PC-3 (cell line): ENCODE results near the gene QPCT.

ENCODE experiments used
- EZH2 ChIP-seq: fragments of 300-600 bp; sonication (generic); IDR thresholded peaks from one replicate; pipeline ENCODE4 v1.6.1; 2017; ENCODE audit warnings: antibody characterized with exemption, mild to moderate bottlenecking, low read length; ENCODE audit not compliant: unreplicated experiment
- EZH2phosphoT487 ChIP-seq: fragments of 300-600 bp; sonication (generic); IDR thresholded peaks from 2 replicates; pipeline ENCODE4 v1.6.1; 2018; ENCODE audit warnings: mild to moderate bottlenecking, antibody characterized with exemption, low read length, borderline replicate concordance
- TF ChIP-seq, protein P1 (sequence below): fragments of 300-600 bp; sonication (generic); conservative IDR thresholded peaks from 2 replicates; pipeline ENCODE4 v1.5.1; 2017; ENCODE audit warnings: antibody characterized with exemption, low read depth, mild to moderate bottlenecking, low read length

DNA sequence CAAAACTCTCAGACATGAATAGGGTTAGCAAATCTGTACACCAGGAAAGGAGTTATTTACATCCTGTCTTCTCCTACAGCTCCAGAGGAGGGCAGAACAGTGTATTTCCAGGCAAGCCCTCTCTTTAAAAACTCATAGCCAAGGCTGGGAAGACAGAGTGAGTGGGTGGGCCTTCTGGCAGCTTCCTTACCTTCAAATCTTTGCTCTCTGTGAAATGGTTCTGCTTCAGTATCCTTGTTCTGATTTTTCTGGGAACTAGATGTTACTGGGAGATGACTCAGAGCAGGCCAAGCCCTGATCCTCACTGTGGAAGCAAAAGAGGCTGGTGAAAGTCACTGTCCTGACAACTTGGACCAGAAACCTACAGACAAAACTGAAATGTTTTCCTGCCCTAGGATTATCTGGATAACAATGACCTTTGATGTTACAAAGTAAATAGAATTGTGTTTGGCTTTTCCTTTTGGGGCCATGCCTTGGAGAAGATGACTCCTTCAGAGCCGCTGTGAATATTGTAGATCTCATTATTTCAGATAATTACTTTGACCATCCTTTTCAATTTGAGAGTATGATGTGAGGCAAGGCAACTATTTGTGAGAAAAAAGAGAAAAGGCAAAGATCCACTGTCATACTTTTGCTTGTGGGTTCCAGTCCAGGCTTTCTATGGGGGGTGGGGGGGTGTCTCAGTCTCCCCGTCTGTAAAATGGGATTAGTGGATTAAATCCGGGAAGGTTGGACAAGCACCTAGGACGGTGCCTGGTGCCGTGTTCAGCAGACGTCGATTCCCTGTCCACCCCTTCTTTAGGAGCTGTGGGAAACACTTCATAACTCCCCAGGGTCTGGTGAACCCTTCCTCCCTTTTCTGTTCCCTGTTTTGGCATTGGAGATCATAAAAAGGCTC lies 644 bp upstream of the QPCT start:
- TF ChIP-seq, protein P1, sequence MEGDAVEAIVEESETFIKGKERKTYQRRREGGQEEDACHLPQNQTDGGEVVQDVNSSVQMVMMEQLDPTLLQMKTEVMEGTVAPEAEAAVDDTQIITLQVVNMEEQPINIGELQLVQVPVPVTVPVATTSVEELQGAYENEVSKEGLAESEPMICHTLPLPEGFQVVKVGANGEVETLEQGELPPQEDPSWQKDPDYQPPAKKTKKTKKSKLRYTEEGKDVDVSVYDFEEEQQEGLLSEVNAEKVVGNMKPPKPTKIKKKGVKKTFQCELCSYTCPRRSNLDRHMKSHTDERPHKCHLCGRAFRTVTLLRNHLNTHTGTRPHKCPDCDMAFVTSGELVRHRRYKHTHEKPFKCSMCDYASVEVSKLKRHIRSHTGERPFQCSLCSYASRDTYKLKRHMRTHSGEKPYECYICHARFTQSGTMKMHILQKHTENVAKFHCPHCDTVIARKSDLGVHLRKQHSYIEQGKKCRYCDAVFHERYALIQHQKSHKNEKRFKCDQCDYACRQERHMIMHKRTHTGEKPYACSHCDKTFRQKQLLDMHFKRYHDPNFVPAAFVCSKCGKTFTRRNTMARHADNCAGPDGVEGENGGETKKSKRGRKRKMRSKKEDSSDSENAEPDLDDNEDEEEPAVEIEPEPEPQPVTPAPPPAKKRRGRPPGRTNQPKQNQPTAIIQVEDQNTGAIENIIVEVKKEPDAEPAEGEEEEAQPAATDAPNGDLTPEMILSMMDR: peak; percentile 46
- TF ChIP-seq EZH2 (no peak), EZH2phosphoT487 (no peak)
